GM06990 (cell line): ENCODE results near the gene MICALL2.

Source experiments
- DNase-seq: peaks from one replicate; pipeline ENCODE4 v3.0.0-alpha.2; 2011; ENCODE audit not compliant: insufficient read length; ENCODE audit errors: extremely low read depth
- H3K27me3 ChIP-seq: replicated peaks from 2 replicates; pipeline ENCODE4 v1.6.0; 2011; ENCODE audit warnings: low read length; ENCODE audit not compliant: control insufficient read depth, insufficient read depth
- H3K36me3 ChIP-seq: 2 replicates; pipeline ENCODE4 v1.5.1; 2011; ENCODE audit warnings: low read length; ENCODE audit not compliant: control insufficient read depth, insufficient read depth
- H3K4me3 ChIP-seq: replicated peaks from 2 replicates; pipeline ENCODE4 v1.5.1; 2011; ENCODE audit warnings: low read depth, mild to moderate bottlenecking, control low read depth, low read length
- CTCF ChIP-seq: IDR thresholded peaks from 2 replicates; pipeline ENCODE4 v1.5.1; 2011; ENCODE audit warnings: low read length, control low read depth, mild to moderate bottlenecking, inconsistent platforms; ENCODE audit not compliant: insufficient read depth, poor library complexity, severe bottlenecking

Gene MICALL2

GRCh38 chr7:1425292-1426136 lies 33.8 kb downstream of the MICALL2 start:
- H3K36me3 ChIP-seq, result no peaks in the 10 kb centered on the region
- H3K4me3 ChIP-seq, result no peak overlapping the region
- no peak for TF ChIP-seq CTCF
- no peaks in the 10 kb centered on the region for H3K27me3 ChIP-seq
- no peak for DNase-seq

- TF ChIP-seq CTCF, result no peak
- Histone ChIP-seq H3K27me3 (no peaks in the 10 kb centered on the region), H3K4me3 (no peak overlapping the region), H3K36me3 (no peaks in the 10 kb centered on the region)
- DNase-seq, result no peak
Measured at GRCh38 chr7:1424041-1424440, 35.2 kb downstream of the MICALL2 start.

GRCh38 chr7:1423264-1423811 lies 35.9 kb downstream of the MICALL2 start:
- Histone ChIP-seq H3K27me3 (no peaks in the 10 kb centered on the region), H3K36me3 (no peaks in the 10 kb centered on the region), H3K4me3 (no peak overlapping the region)
- no peak for TF ChIP-seq CTCF
- no peak for DNase-seq

- no peaks in the 10 kb centered on the region for H3K27me3 ChIP-seq
- DNase-seq, result no peak
- no peak for TF ChIP-seq CTCF
Measured at GRCh38 chr7:1422512-1423263, 36.6 kb downstream of the MICALL2 start.

GRCh38 chr7:1421946-1422345 lies 37.3 kb downstream of the MICALL2 start:
- H3K27me3 ChIP-seq, result no peaks in the 10 kb centered on the region
- H3K36me3 ChIP-seq, result no peaks in the 10 kb centered on the region
- no peak for DNase-seq
- no peak for TF ChIP-seq CTCF
- H3K4me3 ChIP-seq, result no peak overlapping the region

More at GRCh38 chr7:1422512-1423263, 36.6 kb downstream of the MICALL2 start:
- no peaks in the 10 kb centered on the region for H3K36me3 ChIP-seq
- no peak overlapping the region for H3K4me3 ChIP-seq
